Measurements from ENCODE around the gene ASXL1. TPM values are rescaled to one million over a fixed set of nuclear protein-coding genes. Genes with fewer than 3 reads are reported as not detected.

Gene ASXL1
- polyA plus RNA-seq, 1 donor (not counting 4 experiments of a cell fraction or from before 2014, with no cell fraction given) = 20.0 TPM

- no peak overlapping the region for H2AFZ ChIP-seq (ENCODE audit: control insufficient read depth, low read length)
- no peak overlapping the region for H3K4me3 ChIP-seq (ENCODE audit: control insufficient read depth in 2 of 3, extremely low read depth in 1 of 3, insufficient read depth in 2 of 3, low read depth in 1 of 3, low read length in 3 of 3)
- dilution Hi-C loops (cut with MboI; ENCODE audit: extremely low pct_ligation_motif_present, low sequenced_read_pairs) = no loop called here
- FAIRE-seq (no peak), DNase-seq (ENCODE audit: low read depth, low spot score) (no peak)
- H3K4me1 ChIP-seq (ENCODE audit: control insufficient read depth, extremely low read depth, insufficient read depth, low read length) = no peaks in the 10 kb centered on the region
- no peak overlapping the region for H3K4me2 ChIP-seq (ENCODE audit: control insufficient read depth, extremely low read depth, insufficient read depth, low read depth, low read length)
- peaks cover 0 to 2% of the 10 kb centered on the region in 2 experiments for H3K36me3 ChIP-seq (ENCODE audit: control insufficient read depth in 2 of 2, extremely low read depth in 1 of 2, insufficient read depth in 2 of 2, low read length in 2 of 2)
- no peaks in the 10 kb centered on the region for H3K9me1 ChIP-seq (ENCODE audit: control insufficient read depth, extremely low read depth, insufficient read depth, low read length)
- no peaks in the 10 kb centered on the region for H3K27me3 ChIP-seq (ENCODE audit: control insufficient read depth, extremely low read depth, insufficient read depth, low read length)
- TF ChIP-seq CTCF (optimal IDR thresholded peaks at IDR 0.05 in 1 of 3, IDR thresholded peaks at IDR 0.05 in 1 of 3, conservative IDR thresholded peaks at IDR 0.05 in 1 of 3; ENCODE audit: extremely low read depth in 1 of 3, insufficient read depth in 2 of 3, low read length in 3 of 3) (no peak), EZH2 (IDR thresholded peaks at IDR 0.05; ENCODE audit: low read length) (no peak)
- H3K9me3 ChIP-seq (ENCODE audit: control insufficient read depth, low read depth, low read length) = no peaks in the 10 kb centered on the region
- H4K20me1 ChIP-seq (ENCODE audit: control insufficient read depth, extremely low read depth, insufficient read depth, low read length) = no peaks in the 10 kb centered on the region
- H3K9ac ChIP-seq (ENCODE audit: control insufficient read depth, extremely low read depth, insufficient read depth, low read length) = no peak overlapping the region
- H3K79me2 ChIP-seq (ENCODE audit: control insufficient read depth, insufficient read depth, low read length) = no peaks in the 10 kb centered on the region
- H3K27ac ChIP-seq (ENCODE audit: control insufficient read depth, insufficient read depth, low read length) = no peak overlapping the region
Observed at GRCh38 chr20:32453467-32454163, 95.5 kb downstream of the ASXL1 start.

- no peaks in the 10 kb centered on the region for H3K4me1 ChIP-seq (ENCODE audit: control insufficient read depth, extremely low read depth, insufficient read depth, low read length)
- no peaks in the 10 kb centered on the region for H4K20me1 ChIP-seq (ENCODE audit: control insufficient read depth, extremely low read depth, insufficient read depth, low read length)
- peaks cover 0 to 2% of the 10 kb centered on the region in 2 experiments for H3K36me3 ChIP-seq (ENCODE audit: control insufficient read depth in 2 of 2, extremely low read depth in 1 of 2, insufficient read depth in 2 of 2, low read length in 2 of 2)
- no peak overlapping the region for H3K27ac ChIP-seq (ENCODE audit: control insufficient read depth, insufficient read depth, low read length)
- H3K27me3 ChIP-seq (ENCODE audit: control insufficient read depth, extremely low read depth, insufficient read depth, low read length) = no peaks in the 10 kb centered on the region
- TF ChIP-seq EZH2 (IDR thresholded peaks at IDR 0.05; ENCODE audit: low read length) (no peak), CTCF (optimal IDR thresholded peaks at IDR 0.05 in 1 of 3, IDR thresholded peaks at IDR 0.05 in 1 of 3, conservative IDR thresholded peaks at IDR 0.05 in 1 of 3; ENCODE audit: extremely low read depth in 1 of 3, insufficient read depth in 2 of 3, low read length in 3 of 3) (no peak)
- no peak overlapping the region for H3K4me2 ChIP-seq (ENCODE audit: control insufficient read depth, extremely low read depth, insufficient read depth, low read depth, low read length)
- H3K79me2 ChIP-seq (ENCODE audit: control insufficient read depth, insufficient read depth, low read length) = no peaks in the 10 kb centered on the region
- H3K4me3 ChIP-seq (ENCODE audit: control insufficient read depth in 2 of 3, extremely low read depth in 1 of 3, insufficient read depth in 2 of 3, low read depth in 1 of 3, low read length in 3 of 3) = no peak overlapping the region
- no peak overlapping the region for H2AFZ ChIP-seq (ENCODE audit: control insufficient read depth, low read length)
- FAIRE-seq (no peak), DNase-seq (ENCODE audit: low read depth, low spot score) (no peak)
- no peaks in the 10 kb centered on the region for H3K9me3 ChIP-seq (ENCODE audit: control insufficient read depth, low read depth, low read length)
- no peak overlapping the region for H3K9ac ChIP-seq (ENCODE audit: control insufficient read depth, extremely low read depth, insufficient read depth, low read length)
- H3K9me1 ChIP-seq (ENCODE audit: control insufficient read depth, extremely low read depth, insufficient read depth, low read length) = no peaks in the 10 kb centered on the region
- dilution Hi-C loops (cut with MboI; ENCODE audit: extremely low pct_ligation_motif_present, low sequenced_read_pairs) = no loop called here
Observed at GRCh38 chr20:32454164-32455145, 96.3 kb downstream of the ASXL1 start.

All from keratinocyte (primary cell).